ENCODE measurements around the gene FOXN1.

- no peak for TF ChIP-seq E2F5 (CRISPR knock-in tag; IDR thresholded peaks at IDR 0.05)
- no peak for TF ChIP-seq SMAD3 (CRISPR knock-in tag; IDR thresholded peaks at IDR 0.05; ENCODE audit: borderline replicate concordance)
- no peak for TF ChIP-seq SP1 (CRISPR knock-in tag; conservative IDR thresholded peaks at IDR 0.05)
- no peak for TF ChIP-seq USF1 (CRISPR knock-in tag; IDR thresholded peaks at IDR 0.05)
- no peak for TF ChIP-seq GRHL2 (CRISPR knock-in tag; IDR thresholded peaks at IDR 0.05; ENCODE audit: insufficient replicate concordance, severe bottlenecking)
- TF ChIP-seq CTCF (IDR thresholded peaks at IDR 0.05) = no peak
- TF ChIP-seq IRF2 (CRISPR knock-in tag; IDR thresholded peaks at IDR 0.05; ENCODE audit: borderline replicate concordance, low read depth) = no peak
- no peak for TF ChIP-seq FOXK1 (CRISPR knock-in tag; IDR thresholded peaks at IDR 0.05)
- TF ChIP-seq RELA (CRISPR knock-in tag; IDR thresholded peaks at IDR 0.05; ENCODE audit: borderline replicate concordance) = no peak
These were observed 5.3 kb upstream of the FOXN1 start for GRCh38 chr17:28500712-28501379.

Measured in WTC11 (cell line).